ENCODE measurements around the gene GNE.
A peak's percentile ranks its signal among the peaks of the same experiment; 100 is the strongest.
"Not testable (repeated sequence)": the region's sequence is repeated elsewhere in the genome, so short reads cannot be mapped to it uniquely, and the experiment has no call there.

The GNE gene

GRCh38 chr9:36263683-36264082 is 5.4 kb upstream of the GNE start:
- DNase-seq: peak in 1 of 2 experiments; percentile 45

- DNase-seq: no peak
Observed at GRCh38 chr9:36258996-36259533, 817 bp upstream of the GNE start.

- DNase-seq: no peak
Observed at GRCh38 chr9:36251428-36251827, 6.8 kb downstream of the GNE start.

GRCh38 chr9:36250079-36250478 is 8.2 kb downstream of the GNE start:
- DNase-seq: no peak

GRCh38 chr9:36249189-36249588 is 9.1 kb downstream of the GNE start:
- DNase-seq: no peak

- DNase-seq: peak in 1 of 2 experiments; percentile 33
Observed at GRCh38 chr9:36248061-36248460, 10.2 kb downstream of the GNE start.

GRCh38 chr9:36247356-36247755 is 10.9 kb downstream of the GNE start:
- DNase-seq: no peak

- no peak for DNase-seq
Observed at GRCh38 chr9:36245906-36246305, 12.3 kb downstream of the GNE start.

- DNase-seq: not testable (repeated sequence)
Observed at GRCh38 chr9:36239675-36240074, 18.6 kb downstream of the GNE start.

- DNase-seq: not testable (repeated sequence)
Observed at GRCh38 chr9:36239205-36239604, 19.0 kb downstream of the GNE start.

GRCh38 chr9:36237230-36237629 is 21.0 kb downstream of the GNE start:
- DNase-seq: no peak

- no peak for DNase-seq
Observed at GRCh38 chr9:36222449-36222848, 35.8 kb downstream of the GNE start.

GRCh38 chr9:36221667-36222066 is 36.6 kb downstream of the GNE start:
- DNase-seq: no peak

GRCh38 chr9:36218411-36218901 is 39.8 kb downstream of the GNE start:
- no peak for DNase-seq

- DNase-seq: no peak
Observed at GRCh38 chr9:36218011-36218410, 40.2 kb downstream of the GNE start.

- no peak for DNase-seq
Observed at GRCh38 chr9:36217256-36217968, 40.8 kb downstream of the GNE start.

GRCh38 chr9:36214571-36214970 is 43.7 kb downstream of the GNE start:
- DNase-seq: peak in 1 of 2 experiments; percentile 31

- no peak for DNase-seq
Observed at GRCh38 chr9:36213989-36214388, 44.3 kb downstream of the GNE start.

- no peak for DNase-seq
Observed at GRCh38 chr9:36213387-36213786, 44.9 kb downstream of the GNE start.

- DNase-seq: peak in 1 of 2 experiments; percentile 15
Observed at GRCh38 chr9:36211510-36211909, 46.7 kb downstream of the GNE start.

GRCh38 chr9:36210722-36211121 is 47.5 kb downstream of the GNE start:
- DNase-seq: no peak

- no peak for DNase-seq
Observed at GRCh38 chr9:36208521-36209253, 49.6 kb downstream of the GNE start.

GRCh38 chr9:36207546-36208012 is 50.7 kb downstream of the GNE start:
- DNase-seq: no peak

- DNase-seq: no peak
Observed at GRCh38 chr9:36207016-36207415, 51.2 kb downstream of the GNE start.
